Neural cell (in vitro differentiated cells): ENCODE results near the gene CASKIN2. TPM values are rescaled to one million over a fixed set of nuclear protein-coding genes. Genes with fewer than 3 reads are reported as not detected.

ENCODE experiments used
- H2AFZ ChIP-seq: fragments of 200-600, 300-800 bp; sonication (generic), shearing (Covaris generic); 2 replicates; pipeline ENCODE4 v1.6.0; 2014; ENCODE audit warnings: low read depth, mild to moderate bottlenecking, antibody characterized with exemption, low read length, moderate library complexity
- H3F3A ChIP-seq: fragments of 200-600 bp; shearing (Covaris generic); 2 replicates; pipeline ENCODE4 v1.6.1; 2016; ENCODE audit warnings: mild to moderate bottlenecking, moderate library complexity, mixed read lengths, antibody characterized with exemption, low read length; ENCODE audit not compliant: insufficient read depth, poor library complexity, severe bottlenecking
- H3K27ac ChIP-seq: fragments of 200-600, 300-800 bp; sonication (generic), shearing (Covaris generic); 2 replicates; pipeline ENCODE4 v1.5.1; 2014; ENCODE audit warnings: mild to moderate bottlenecking, low read length, moderate library complexity
- H3K27me3 ChIP-seq: fragments of 300-800, 200-600 bp; sonication (generic), shearing (Covaris generic); 2 replicates; pipeline ENCODE4 v1.6.0; 2014; ENCODE audit warnings: mild to moderate bottlenecking, low read depth, low read length, moderate library complexity; ENCODE audit not compliant: insufficient read depth
- H3K36me3 ChIP-seq: fragments of 300-800, 200-600 bp; sonication (generic), shearing (Covaris generic); 2 replicates; pipeline ENCODE4 v1.5.1; 2014; ENCODE audit warnings: mild to moderate bottlenecking, antibody characterized with exemption, low read length, moderate library complexity; ENCODE audit not compliant: insufficient read depth
- H3K4me2 ChIP-seq: fragments of 300-800, 200-600 bp; sonication (generic), shearing (Covaris generic); 2 replicates; pipeline ENCODE4 v1.6.0; 2014; ENCODE audit warnings: mild to moderate bottlenecking, low read length
- H3K4me3 ChIP-seq: fragments of 300-800, 200-600 bp; sonication (generic), shearing (Covaris generic); 2 replicates; pipeline ENCODE4 v1.5.1; 2014; ENCODE audit warnings: mild to moderate bottlenecking, low read length, moderate library complexity
- H3K79me2 ChIP-seq: fragments of 200-600 bp; shearing (Covaris generic); replicated peaks from 2 replicates; pipeline ENCODE4 v1.6.0; 2014; ENCODE audit warnings: mild to moderate bottlenecking, low read length, moderate library complexity; ENCODE audit not compliant: insufficient read depth
- H3K9ac ChIP-seq: fragments of 300-800, 200-600 bp; sonication (generic), shearing (Covaris generic); 2 replicates; pipeline ENCODE4 v1.6.1; 2016; ENCODE audit warnings: mild to moderate bottlenecking, low read length, mixed read lengths
- H3K9me2 ChIP-seq: fragments of 200-600 bp; shearing (Covaris generic); 2 replicates; pipeline ENCODE4 v1.6.1; 2016; ENCODE audit warnings: mild to moderate bottlenecking, low read length, mixed read lengths; ENCODE audit not compliant: insufficient read depth
- H3K9me3 ChIP-seq: fragments of 200-600, 300-800 bp; sonication (generic), shearing (Covaris generic); 2 replicates; pipeline ENCODE4 v1.6.1; 2016; ENCODE audit warnings: mild to moderate bottlenecking, mixed run types, low read length, moderate library complexity, mixed read lengths
- H4K20me1 ChIP-seq: fragments of 200-600 bp; shearing (Covaris generic); 2 replicates; pipeline ENCODE4 v1.6.1; 2016; ENCODE audit warnings: mild to moderate bottlenecking, mixed run types; ENCODE audit not compliant: insufficient read depth
- CTCF ChIP-seq: fragments of 450-650 bp; IDR thresholded peaks from 2 replicates; pipeline ENCODE4 v1.5.1; 2014; ENCODE audit warnings: antibody characterized with exemption, mild to moderate bottlenecking, moderate library complexity; ENCODE audit not compliant: poor library complexity, severe bottlenecking
- EP300 ChIP-seq: fragments of 450-650 bp; conservative IDR thresholded peaks from 2 replicates; pipeline ENCODE4 v1.6.1; 2014; ENCODE audit warnings: antibody characterized with exemption, mild to moderate bottlenecking, moderate library complexity; ENCODE audit not compliant: poor library complexity, severe bottlenecking
- EZH2 ChIP-seq: fragments of 200-600, 300-800 bp; shearing (Covaris generic), sonication (generic); IDR thresholded peaks from 2 replicates; pipeline ENCODE4 v1.6.1; 2014; ENCODE audit warnings: antibody characterized with exemption, low read length, borderline replicate concordance, mild to moderate bottlenecking; ENCODE audit not compliant: insufficient read depth, poor library complexity, severe bottlenecking
- MXI1 ChIP-seq: fragments of 450-650 bp; conservative IDR thresholded peaks from 2 replicates; pipeline ENCODE4 v1.6.1; 2014; ENCODE audit warnings: antibody characterized with exemption, mild to moderate bottlenecking; ENCODE audit not compliant: poor library complexity, severe bottlenecking
- POLR2AphosphoS5 ChIP-seq: IDR thresholded peaks from 2 replicates; pipeline ENCODE4 v1.6.1; 2012
- RAD21 ChIP-seq: fragments of 450-650 bp; conservative IDR thresholded peaks from 2 replicates; pipeline ENCODE4 v1.6.1; 2014; ENCODE audit warnings: antibody characterized with exemption, mild to moderate bottlenecking, moderate library complexity
- REST ChIP-seq: IDR thresholded peaks from 2 replicates; pipeline ENCODE4 v1.6.1; 2012; ENCODE audit warnings: borderline replicate concordance
- SMC3 ChIP-seq: fragments of 450-650 bp; conservative IDR thresholded peaks from 2 replicates; pipeline ENCODE4 v1.6.1; 2014; ENCODE audit warnings: antibody characterized with exemption, mild to moderate bottlenecking, moderate library complexity; ENCODE audit not compliant: poor library complexity
- TAF1 ChIP-seq: IDR thresholded peaks from 2 replicates; pipeline ENCODE4 v1.6.1; 2012; ENCODE audit warnings: low read depth
- polyA plus RNA-seq: library from polyadenylated mRNA; depleted of rRNA; stranded (reverse); fragments of >200 nt; gene quantifications from 2 replicates; pipeline ENCODE4 v1.2.3, GENCODE V29; 2014

Gene CASKIN2
- polyA plus RNA-seq, 1 donor from 2014 or later: 2.8 TPM

- Histone ChIP-seq H3K4me2 (no peak overlapping the region), H4K20me1 (no peaks in the 10 kb centered on the region), H3K9me2 (no peaks in the 10 kb centered on the region), H3K79me2 (no peaks in the 10 kb centered on the region), H2AFZ (no peak overlapping the region), H3K27ac (no peak overlapping the region), H3K27me3 (no peaks in the 10 kb centered on the region), H3K9ac (no peak overlapping the region), H3K9me3 (no peaks in the 10 kb centered on the region), H3F3A (no peaks in the 10 kb centered on the region), H3K4me3 (no peak overlapping the region), H3K36me3 (no peaks in the 10 kb centered on the region)
- TF ChIP-seq POLR2AphosphoS5: no peak
- no peak for TF ChIP-seq EP300
- no peak for TF ChIP-seq CTCF
- TF ChIP-seq SMC3: no peak
- TF ChIP-seq REST: no peak
- TF ChIP-seq RAD21: no peak
- TF ChIP-seq MXI1: no peak
- no peak for TF ChIP-seq EZH2
- TF ChIP-seq TAF1: no peak
These were observed 9.7 kb downstream of the CASKIN2 start for GRCh38 chr17:75505640-75506039.

DNA sequence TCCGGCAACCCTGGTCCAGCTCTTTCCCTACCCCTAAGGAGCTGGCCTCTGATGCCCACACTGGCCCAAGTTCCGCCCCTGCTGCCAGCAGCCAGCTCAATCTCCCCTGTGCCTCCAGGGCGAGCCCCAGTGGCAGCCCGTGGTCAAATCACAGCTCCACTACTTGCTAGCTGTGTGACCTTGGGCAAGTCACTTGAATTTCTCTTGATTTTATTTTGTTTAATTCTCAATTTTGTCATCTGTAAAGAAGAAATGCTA is 10.3 kb downstream of the CASKIN2 start:
- TF ChIP-seq POLR2AphosphoS5 (no peak), REST (no peak), SMC3 (no peak), EP300 (no peak), CTCF (no peak), TAF1 (no peak), RAD21 (no peak), MXI1 (no peak), EZH2 (no peak)
- no peaks in the 10 kb centered on the region for H3K9me2 ChIP-seq
- no peak overlapping the region for H3K4me3 ChIP-seq
- H4K20me1 ChIP-seq: no peaks in the 10 kb centered on the region
- H3K4me2 ChIP-seq: no peak overlapping the region
- no peak overlapping the region for H2AFZ ChIP-seq
- no peaks in the 10 kb centered on the region for H3K36me3 ChIP-seq
- no peaks in the 10 kb centered on the region for H3K79me2 ChIP-seq
- H3K27me3 ChIP-seq: no peaks in the 10 kb centered on the region
- no peak overlapping the region for H3K9ac ChIP-seq
- H3K9me3 ChIP-seq: no peaks in the 10 kb centered on the region
- no peaks in the 10 kb centered on the region for H3F3A ChIP-seq
- H3K27ac ChIP-seq: no peak overlapping the region
